ENCODE measurements around the gene EIF4E1B. TPM values are rescaled to one million over a fixed set of nuclear protein-coding genes. Genes with fewer than 3 reads are reported as not detected.

The EIF4E1B gene
- total RNA-seq, 1 donor from 2014 or later = 0.06 TPM

GRCh38 chr5:176648474-176649194 is 18.2 kb downstream of the EIF4E1B start:
- H3F3A ChIP-seq (ENCODE audit: low read depth) = peaks cover 18% of the 10 kb centered on the region
- Mint-ChIP-seq H3K27me3 (ENCODE audit: insufficient read depth, low read depth) (peaks cover 20% of the 10 kb centered on the region), H3K36me3 (peaks cover 5% of the 10 kb centered on the region), H3K4me1 (peaks cover 37% of the 10 kb centered on the region), H3K9me3 (no peaks in the 10 kb centered on the region), H3K27ac (no peak overlapping the region), H3K4me3 (peak overlapping the region; percentile 90)
- H2AFZ ChIP-seq (replicated peaks) = no peak overlapping the region
- no peak for TF ChIP-seq EZH2phosphoT487 (IDR thresholded peaks at IDR 0.05)
- TF ChIP-seq EZH2 (IDR thresholded peaks at IDR 0.05) = no peak
- TF ChIP-seq CTCF (IDR thresholded peaks at IDR 0.05) = no peak
- H3K27ac ChIP-seq = no peak overlapping the region
- no peak overlapping the region for H3K9ac ChIP-seq
- no peak for DNase-seq (ENCODE audit: low spot score)
- H3K4me2 ChIP-seq = peak overlapping the region; percentile 78
- H3K4me1 ChIP-seq = peaks cover 28% of the 10 kb centered on the region
- H3K36me3 ChIP-seq = no peaks in the 10 kb centered on the region
- H3K27me3 ChIP-seq = no peaks in the 10 kb centered on the region
- peak overlapping the region; percentile 88 for H3K4me3 ChIP-seq
- peaks cover 24% of the 10 kb centered on the region for H4K20me1 ChIP-seq (ENCODE audit: low read depth)
- H3K79me2 ChIP-seq (ENCODE audit: low read depth) = peaks cover 30% of the 10 kb centered on the region
- no peaks in the 10 kb centered on the region for H3K9me3 ChIP-seq (ENCODE audit: low read depth)

GRCh38 chr5:176650354-176650884 is 19.9 kb downstream of the EIF4E1B start:
- H3K36me3 Mint-ChIP-seq = peaks cover 5% of the 10 kb centered on the region
- Histone ChIP-seq H3K27ac (no peak overlapping the region), H3K4me3 (no peak overlapping the region), H3F3A (ENCODE audit: low read depth) (peaks cover 5% of the 10 kb centered on the region), H2AFZ (replicated peaks) (no peak overlapping the region), H3K9me3 (ENCODE audit: low read depth) (no peaks in the 10 kb centered on the region), H3K79me2 (ENCODE audit: low read depth) (peaks cover 30% of the 10 kb centered on the region), H3K4me2 (no peak overlapping the region), H3K4me1 (peaks cover 15% of the 10 kb centered on the region), H3K36me3 (no peaks in the 10 kb centered on the region), H3K27me3 (no peaks in the 10 kb centered on the region), H4K20me1 (ENCODE audit: low read depth) (peaks cover 24% of the 10 kb centered on the region), H3K9ac (no peak overlapping the region)
- no peak for TF ChIP-seq CTCF (IDR thresholded peaks at IDR 0.05)
- no peak for TF ChIP-seq EZH2 (IDR thresholded peaks at IDR 0.05)
- no peak for TF ChIP-seq EZH2phosphoT487 (IDR thresholded peaks at IDR 0.05)
- DNase-seq (ENCODE audit: low spot score) = peak; percentile 57
- no peaks in the 10 kb centered on the region for H3K9me3 Mint-ChIP-seq
- no peak overlapping the region for H3K4me3 Mint-ChIP-seq
- peaks cover 28% of the 10 kb centered on the region for H3K4me1 Mint-ChIP-seq
- peaks cover 15% of the 10 kb centered on the region for H3K27me3 Mint-ChIP-seq (ENCODE audit: insufficient read depth, low read depth)
- H3K27ac Mint-ChIP-seq = no peak overlapping the region

- peaks cover 22% of the 10 kb centered on the region for H3K4me1 Mint-ChIP-seq
- no peak overlapping the region for H3K4me3 Mint-ChIP-seq
- no peak overlapping the region for H3K4me3 ChIP-seq
- no peaks in the 10 kb centered on the region for H3K36me3 ChIP-seq
- H3K36me3 Mint-ChIP-seq = peaks cover 5% of the 10 kb centered on the region
- no peak overlapping the region for H3K27ac Mint-ChIP-seq
- no peak overlapping the region for H3K4me2 ChIP-seq
- peaks cover 30% of the 10 kb centered on the region for H3K79me2 ChIP-seq (ENCODE audit: low read depth)
- no peak overlapping the region for H3K9ac ChIP-seq
- no peaks in the 10 kb centered on the region for H3K27me3 ChIP-seq
- no peak for TF ChIP-seq CTCF (IDR thresholded peaks at IDR 0.05)
- TF ChIP-seq EZH2phosphoT487 (IDR thresholded peaks at IDR 0.05) = no peak
- no peak for TF ChIP-seq EZH2 (IDR thresholded peaks at IDR 0.05)
- no peak overlapping the region for H2AFZ ChIP-seq (replicated peaks)
- peaks cover 24% of the 10 kb centered on the region for H4K20me1 ChIP-seq (ENCODE audit: low read depth)
- H3K9me3 Mint-ChIP-seq = no peaks in the 10 kb centered on the region
- no peaks in the 10 kb centered on the region for H3K9me3 ChIP-seq (ENCODE audit: low read depth)
- peaks cover 14% of the 10 kb centered on the region for H3K4me1 ChIP-seq
- no peak overlapping the region for H3K27ac ChIP-seq
- peaks cover 4% of the 10 kb centered on the region for H3F3A ChIP-seq (ENCODE audit: low read depth)
- H3K27me3 Mint-ChIP-seq (ENCODE audit: insufficient read depth, low read depth) = peaks cover 13% of the 10 kb centered on the region
- no peak for DNase-seq (ENCODE audit: low spot score)
Observed at GRCh38 chr5:176651472-176651980, 21.1 kb downstream of the EIF4E1B start.

All from neural progenitor cell (in vitro differentiated cells).